Calu3 (cell line): Measurements from ENCODE around the gene MEMO1. TPM values are rescaled to one million over a fixed set of nuclear protein-coding genes. Genes with fewer than 3 reads are reported as not detected.

ENCODE experiments used
- BruUV-seq: library from RNA; stranded (reverse); fragments of 400-500 nt; replicated peaks from 2 replicates; lab custom pipeline; 2021; lab: Mats Ljungman, UMichigan
- CTCF ChIA-PET: fragments of 300-600 bp; sonication (Branson Sonifier 250); formaldehyde crosslinking; loops from one replicate; lab custom pipeline; 2022; ENCODE audit warnings: antibody characterized with exemption; lab: Charles Lee
- DNase-seq: peaks from one replicate; pipeline ENCODE4 v3.0.0; 2022
- H3K27ac Mint-ChIP-seq: one replicate; pipeline ENCODE4 v1.8.0; 2022; ENCODE audit warnings: mixed read lengths; ENCODE audit not compliant: unreplicated experiment
- H3K27me3 Mint-ChIP-seq: one replicate; pipeline ENCODE4 v1.8.0; 2022; ENCODE audit warnings: mixed read lengths; ENCODE audit not compliant: unreplicated experiment
- H3K36me3 Mint-ChIP-seq: one replicate; pipeline ENCODE4 v1.8.0; 2022; ENCODE audit warnings: mild to moderate bottlenecking, moderate library complexity, mixed read lengths; ENCODE audit not compliant: insufficient read depth, unreplicated experiment
- H3K4me1 Mint-ChIP-seq: one replicate; pipeline ENCODE4 v1.8.0; 2022; ENCODE audit warnings: mild to moderate bottlenecking, low read depth, mixed read lengths; ENCODE audit not compliant: unreplicated experiment
- H3K4me3 Mint-ChIP-seq: one replicate; pipeline ENCODE4 v1.8.0; 2022; ENCODE audit warnings: mild to moderate bottlenecking, low read depth, moderate library complexity, mixed read lengths; ENCODE audit not compliant: unreplicated experiment
- H3K9me3 Mint-ChIP-seq: one replicate; pipeline ENCODE4 v1.8.0; 2022; ENCODE audit warnings: low read depth, mixed read lengths; ENCODE audit not compliant: unreplicated experiment
- CTCF ChIP-seq: fragments of 200-600 bp; IDR thresholded peaks from one replicate; pipeline ENCODE4 v1.8.0; 2022; ENCODE audit warnings: antibody characterized with exemption; ENCODE audit not compliant: unreplicated experiment
- intact Hi-C: fragments of 100-400 bp; cut with micrococcal nuclease; formaldehyde crosslinking; loops from one replicate; pipeline ENCODE4 v1.10.0; 2022; ENCODE audit not compliant: unreplicated experiment
- total RNA-seq: library from RNA; stranded (reverse); gene quantifications from 2 replicates; pipeline ENCODE4 v1.2.3, GENCODE V29; 2022

MEMO1 gene
- total RNA-seq, 1 experiment from 2014 or later, result 53.9 TPM

- Mint-ChIP-seq H3K36me3 (no peaks in the 10 kb centered on the region), H3K27ac (no peak overlapping the region), H3K9me3 (peaks cover 3% of the 10 kb centered on the region), H3K27me3 (no peaks in the 10 kb centered on the region), H3K4me3 (no peak overlapping the region), H3K4me1 (peaks cover 16% of the 10 kb centered on the region)
- no TSS peak for BruUV-seq
- no peak for DNase-seq
- TF ChIP-seq CTCF, result no peak
- intact Hi-C loops, result no loop called here
- CTCF ChIA-PET, result no interaction called here
These were observed 30.9 kb downstream of the MEMO1 start for GRCh38 chr2:31979956-31980355.

- intact Hi-C loops, result no loop called here
- no peak for DNase-seq
- CTCF ChIA-PET, result no interaction called here
- no peak for TF ChIP-seq CTCF
- Mint-ChIP-seq H3K27me3 (no peaks in the 10 kb centered on the region), H3K4me3 (no peak overlapping the region), H3K9me3 (peaks cover 3% of the 10 kb centered on the region), H3K36me3 (no peaks in the 10 kb centered on the region), H3K27ac (no peak overlapping the region), H3K4me1 (peaks cover 16% of the 10 kb centered on the region)
- no TSS peak for BruUV-seq
These were observed 31.8 kb downstream of the MEMO1 start for GRCh38 chr2:31979018-31979417.

- H3K27ac Mint-ChIP-seq, result no peak overlapping the region
- intact Hi-C loops, result no loop called here
- DNase-seq, result no peak
- CTCF ChIA-PET, result no interaction called here
- no peaks in the 10 kb centered on the region for H3K36me3 Mint-ChIP-seq
- no peak overlapping the region for H3K4me3 Mint-ChIP-seq
- H3K27me3 Mint-ChIP-seq, result no peaks in the 10 kb centered on the region
- H3K4me1 Mint-ChIP-seq, result peaks cover 16% of the 10 kb centered on the region
- no peak for TF ChIP-seq CTCF
- BruUV-seq, result no TSS peak
- H3K9me3 Mint-ChIP-seq, result peaks cover 3% of the 10 kb centered on the region
These were observed 32.4 kb downstream of the MEMO1 start for GRCh38 chr2:31978436-31978835.

GRCh38 chr2:31973665-31974064 is 37.1 kb downstream of the MEMO1 start:
- Mint-ChIP-seq H3K9me3 (no peaks in the 10 kb centered on the region), H3K27me3 (no peaks in the 10 kb centered on the region), H3K27ac (no peak overlapping the region), H3K36me3 (no peaks in the 10 kb centered on the region), H3K4me1 (no peaks in the 10 kb centered on the region), H3K4me3 (no peak overlapping the region)
- no TSS peak for BruUV-seq
- no peak for DNase-seq
- TF ChIP-seq CTCF, result no peak
- intact Hi-C loops, result no loop called here
- CTCF ChIA-PET, result no interaction called here
